Bronchial epithelial cell (primary cell): ENCODE measurements around the gene OR9Q1. TPM values are rescaled to one million over a fixed set of nuclear protein-coding genes. Genes with fewer than 3 reads are reported as not detected.

Experiments used
- DNase-seq: peaks from one replicate; pipeline ENCODE4 v3.0.0-alpha.2; 2010; ENCODE audit warnings: low read depth
- FAIRE-seq: peaks from 2 replicates; lab custom pipeline; 2011; peaks lifted over from hg19 to GRCh38; lab: Jason Lieb, UNC
- H3K27me3 ChIP-seq: 2 replicates; pipeline ENCODE4 v1.5.1; 2011; ENCODE audit warnings: low read length; ENCODE audit not compliant: control insufficient read depth, insufficient read depth
- H3K36me3 ChIP-seq: 2 replicates; pipeline ENCODE4 v1.5.1; 2011; ENCODE audit warnings: low read length; ENCODE audit not compliant: control insufficient read depth, insufficient read depth
- H3K4me3 ChIP-seq: 2 replicates; pipeline ENCODE4 v1.5.1; 2011; ENCODE audit warnings: mild to moderate bottlenecking, low read depth, low read length, control low read depth
- CTCF ChIP-seq: IDR thresholded peaks from 2 replicates; pipeline ENCODE4 v1.5.1; 2011; ENCODE audit warnings: mild to moderate bottlenecking, moderate library complexity, low read length, control low read depth, inconsistent platforms; ENCODE audit not compliant: insufficient read depth, severe bottlenecking
- total RNA-seq: library from RNA; depleted of rRNA; stranded (reverse); fragments of >200 nt; gene quantifications from 2 replicates; pipeline ENCODE4 v1.2.1, GENCODE V29; 2014

Gene OR9Q1
- total RNA-seq, 1 donor from 2014 or later: not detected

- no peak overlapping the region for H3K4me3 ChIP-seq
- no peaks in the 10 kb centered on the region for H3K36me3 ChIP-seq
- peak; percentile 34 for DNase-seq
- no peak for FAIRE-seq
- no peak for TF ChIP-seq CTCF
- no peaks in the 10 kb centered on the region for H3K27me3 ChIP-seq
These were observed 44.0 kb downstream of the OR9Q1 start for GRCh38 chr11:58067685-58068084.

- no peak overlapping the region for H3K4me3 ChIP-seq
- TF ChIP-seq CTCF: no peak
- no peaks in the 10 kb centered on the region for H3K27me3 ChIP-seq
- FAIRE-seq (no peak), DNase-seq (no peak)
- H3K36me3 ChIP-seq: no peaks in the 10 kb centered on the region
These were observed 45.0 kb downstream of the OR9Q1 start for GRCh38 chr11:58068655-58069054.

GRCh38 chr11:58070585-58070984 is 46.9 kb downstream of the OR9Q1 start:
- Histone ChIP-seq H3K27me3 (no peaks in the 10 kb centered on the region), H3K4me3 (no peak overlapping the region), H3K36me3 (no peaks in the 10 kb centered on the region)
- TF ChIP-seq CTCF: no peak
- no peak for FAIRE-seq
- DNase-seq: no peak

- FAIRE-seq (no peak), DNase-seq (peak; percentile 91)
- TF ChIP-seq CTCF: no peak
- H3K27me3 ChIP-seq: no peaks in the 10 kb centered on the region
- H3K4me3 ChIP-seq: no peak overlapping the region
- no peaks in the 10 kb centered on the region for H3K36me3 ChIP-seq
These were observed 52.1 kb downstream of the OR9Q1 start for GRCh38 chr11:58075781-58076180.

GRCh38 chr11:58086528-58086927 is 62.8 kb downstream of the OR9Q1 start:
- no peaks in the 10 kb centered on the region for H3K36me3 ChIP-seq
- TF ChIP-seq CTCF: no peak
- no peak overlapping the region for H3K4me3 ChIP-seq
- DNase-seq (no peak), FAIRE-seq (no peak)
- no peaks in the 10 kb centered on the region for H3K27me3 ChIP-seq

- FAIRE-seq: no peak
- no peaks in the 10 kb centered on the region for H3K36me3 ChIP-seq
- DNase-seq: no peak
- TF ChIP-seq CTCF: no peak
- no peaks in the 10 kb centered on the region for H3K27me3 ChIP-seq
- no peak overlapping the region for H3K4me3 ChIP-seq
These were observed 73.8 kb downstream of the OR9Q1 start for GRCh38 chr11:58097437-58097836.
